Inferior parietal cortex (tissue), 1 donor: ENCODE data around the gene DUSP1.

Experiments
- DNase-seq: peaks from one replicate; pipeline ENCODE4 v3.0.0-alpha.2; 2016; ENCODE audit errors: extremely low spot score

The DUSP1 gene

DNA sequence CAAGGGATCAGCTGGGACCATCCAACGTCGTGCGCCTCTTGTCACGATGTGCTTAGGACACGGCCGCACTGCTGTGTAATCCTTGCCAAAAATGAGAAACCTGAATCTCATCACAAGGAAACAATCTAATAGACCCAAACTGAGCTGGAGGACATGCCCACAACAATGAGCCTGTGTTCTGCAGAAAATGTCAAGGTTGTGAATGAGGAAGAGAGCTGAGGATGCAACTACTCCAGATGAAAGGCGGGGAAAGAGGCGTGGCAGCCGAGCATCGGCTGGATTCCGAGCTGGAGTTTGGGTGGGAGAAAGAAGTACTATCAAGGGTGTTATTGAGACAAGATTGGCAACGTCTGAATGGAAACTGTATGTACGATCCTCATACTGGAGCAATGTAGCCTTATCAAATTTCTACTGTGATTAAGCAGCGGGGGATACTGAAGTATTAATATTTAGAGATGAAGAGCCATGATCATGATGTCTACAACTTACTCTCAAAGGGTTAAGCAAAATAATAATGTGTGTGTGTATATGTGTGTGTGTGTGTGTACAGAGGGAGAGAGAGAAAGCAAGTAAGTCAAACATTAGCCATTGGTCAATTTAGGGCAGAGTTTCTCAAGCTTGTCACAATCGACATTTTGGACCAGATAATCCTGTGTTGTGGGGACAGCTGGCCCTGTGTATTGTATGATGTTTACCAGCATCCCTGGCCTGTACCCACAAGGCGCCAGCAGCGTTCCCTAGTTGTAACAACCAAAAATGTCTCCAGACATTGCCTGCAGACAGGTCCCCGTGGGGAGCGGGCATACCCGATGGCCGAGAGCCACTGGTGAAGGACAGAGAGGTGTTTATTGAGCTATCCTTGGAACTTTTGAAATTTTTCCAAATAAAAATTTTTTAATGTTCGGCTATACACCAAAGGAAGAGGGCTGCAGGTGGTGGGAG is 46.5 kb downstream of the DUSP1 start:
- DNase-seq = no peak

DNA sequence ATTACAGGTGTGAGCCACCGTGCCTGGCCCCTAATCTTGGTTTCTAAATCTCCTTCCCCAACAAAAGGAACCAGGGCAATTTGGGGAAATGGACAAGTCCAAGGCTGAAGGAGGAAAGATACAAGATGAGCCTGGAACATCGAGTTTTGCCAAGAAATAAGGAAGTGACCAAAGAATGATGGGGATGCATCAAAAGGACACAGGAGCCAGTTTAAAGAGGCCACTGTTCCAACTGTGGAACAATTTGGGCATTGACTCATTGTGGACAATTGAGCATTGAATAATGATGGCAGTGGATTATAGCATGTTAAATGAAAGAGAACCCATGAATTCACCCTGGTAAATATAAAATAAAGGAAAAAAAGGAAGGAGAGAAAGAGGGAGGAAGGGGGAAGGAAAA is 47.5 kb downstream of the DUSP1 start:
- peak; percentile 61 for DNase-seq

DNA sequence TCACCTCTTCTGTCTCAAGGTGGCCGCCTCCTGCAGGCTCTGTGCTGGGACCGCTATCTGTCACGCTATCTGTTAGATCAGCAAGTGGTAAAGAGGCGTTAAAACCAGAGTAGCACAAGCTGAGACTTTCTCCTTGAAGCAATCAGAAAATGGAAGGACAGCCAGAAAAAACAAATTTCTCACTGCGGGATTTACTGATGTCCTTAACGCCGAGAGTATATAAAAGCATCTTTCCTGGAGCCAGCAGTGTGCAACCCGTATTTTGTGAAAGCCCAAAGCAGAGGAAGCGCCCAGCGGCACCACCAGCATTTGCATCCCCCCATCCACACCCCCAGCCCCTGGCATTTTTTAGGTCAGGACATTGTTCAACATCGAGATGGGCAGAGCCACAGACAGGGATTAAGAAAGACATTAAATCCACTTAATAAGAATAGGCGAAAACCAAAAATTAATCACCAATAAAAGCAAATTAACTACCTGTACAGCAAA is 48.6 kb downstream of the DUSP1 start:
- DNase-seq = no peak

DNA sequence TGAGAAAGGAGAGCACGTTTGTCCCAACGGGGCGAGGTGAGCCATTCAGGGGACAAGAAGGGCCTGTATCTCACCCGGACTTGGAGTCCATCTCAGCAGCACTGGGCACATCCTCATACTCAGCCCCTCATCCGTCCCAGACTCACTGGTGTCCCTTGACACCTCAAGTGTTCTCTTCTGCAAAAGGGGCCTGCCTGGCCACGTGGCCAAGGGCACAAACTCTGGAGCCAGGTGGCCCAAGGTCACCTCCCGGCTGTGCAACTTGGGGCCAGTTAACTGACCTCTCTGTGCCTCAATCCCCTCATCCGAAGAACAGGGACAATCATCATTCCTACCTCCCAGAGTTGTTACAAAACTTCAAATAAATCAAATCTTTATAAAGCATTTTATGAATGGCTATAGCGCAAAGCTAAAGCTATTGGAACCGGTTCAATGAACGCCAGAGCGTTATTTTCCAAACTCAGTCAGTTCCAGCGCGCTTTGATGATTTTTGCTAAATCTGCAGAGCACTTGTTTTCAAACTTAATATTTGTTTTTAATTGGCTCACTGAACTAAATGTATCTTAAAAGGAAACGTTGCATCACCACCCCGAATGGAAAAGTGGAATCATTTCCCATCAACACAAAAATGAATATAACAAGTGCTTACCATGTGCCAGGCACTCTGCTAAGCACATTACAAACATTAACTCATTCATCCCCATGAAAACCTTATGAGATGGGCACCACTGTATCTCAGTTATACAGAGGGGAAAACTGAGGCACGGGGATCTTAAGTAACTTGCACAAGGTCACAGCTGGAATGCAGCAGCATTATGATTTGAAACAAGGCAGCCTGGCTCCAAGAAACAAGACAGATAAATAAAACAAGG is 49.3 kb downstream of the DUSP1 start:
- DNase-seq = no peak

GRCh38 chr5:172720655-172721054 is 50.3 kb downstream of the DUSP1 start:
- DNase-seq = no peak

- no peak for DNase-seq
Measured at GRCh38 chr5:172719211-172719610, 51.8 kb downstream of the DUSP1 start.

DNA sequence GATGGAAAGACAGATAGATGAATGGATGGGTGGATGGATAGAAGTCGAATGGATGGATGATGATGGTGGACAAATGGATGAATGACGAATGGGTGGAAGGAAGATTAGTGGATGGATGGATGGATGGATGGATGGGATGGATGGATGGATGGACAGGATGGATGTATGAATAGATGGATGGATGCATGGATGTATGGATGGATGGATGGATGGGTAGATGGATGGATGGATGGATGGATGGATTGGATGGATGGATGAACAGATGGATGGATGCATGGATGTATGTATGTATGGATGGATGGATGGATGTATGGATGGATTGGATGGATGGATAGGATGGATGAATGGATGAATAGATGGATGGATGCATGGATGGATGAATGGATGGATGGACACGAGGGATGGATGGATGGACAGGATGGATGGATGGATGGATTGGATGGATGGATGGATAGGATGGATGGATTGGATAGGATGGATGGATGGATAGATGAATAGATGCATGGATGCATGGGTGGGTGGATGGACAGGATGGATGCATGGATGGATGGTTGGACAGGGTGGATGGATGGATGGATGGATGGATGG is 52.4 kb downstream of the DUSP1 start:
- no peak for DNase-seq
